Measurements from ENCODE around the gene MDH2.
"Not testable (repeated sequence)": the region's sequence is repeated elsewhere in the genome, so short reads cannot be mapped to it uniquely, and the experiment has no call there.

- not testable (repeated sequence) for TF ChIP-seq EZH2 (IDR thresholded peaks at IDR 0.05; ENCODE audit: low read depth, unreplicated experiment); POLR2AphosphoS5 (IDR thresholded peaks at IDR 0.05; ENCODE audit: low read depth); JUNB (IDR thresholded peaks at IDR 0.05; ENCODE audit: unreplicated experiment); EZH2phosphoT487 (IDR thresholded peaks at IDR 0.05; ENCODE audit: unreplicated experiment)
- TF ChIP-seq, protein P1, sequence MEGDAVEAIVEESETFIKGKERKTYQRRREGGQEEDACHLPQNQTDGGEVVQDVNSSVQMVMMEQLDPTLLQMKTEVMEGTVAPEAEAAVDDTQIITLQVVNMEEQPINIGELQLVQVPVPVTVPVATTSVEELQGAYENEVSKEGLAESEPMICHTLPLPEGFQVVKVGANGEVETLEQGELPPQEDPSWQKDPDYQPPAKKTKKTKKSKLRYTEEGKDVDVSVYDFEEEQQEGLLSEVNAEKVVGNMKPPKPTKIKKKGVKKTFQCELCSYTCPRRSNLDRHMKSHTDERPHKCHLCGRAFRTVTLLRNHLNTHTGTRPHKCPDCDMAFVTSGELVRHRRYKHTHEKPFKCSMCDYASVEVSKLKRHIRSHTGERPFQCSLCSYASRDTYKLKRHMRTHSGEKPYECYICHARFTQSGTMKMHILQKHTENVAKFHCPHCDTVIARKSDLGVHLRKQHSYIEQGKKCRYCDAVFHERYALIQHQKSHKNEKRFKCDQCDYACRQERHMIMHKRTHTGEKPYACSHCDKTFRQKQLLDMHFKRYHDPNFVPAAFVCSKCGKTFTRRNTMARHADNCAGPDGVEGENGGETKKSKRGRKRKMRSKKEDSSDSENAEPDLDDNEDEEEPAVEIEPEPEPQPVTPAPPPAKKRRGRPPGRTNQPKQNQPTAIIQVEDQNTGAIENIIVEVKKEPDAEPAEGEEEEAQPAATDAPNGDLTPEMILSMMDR (conservative IDR thresholded peaks at IDR 0.05; ENCODE audit: low read depth in 2 of 2), result not testable (repeated sequence)
- TF ChIP-seq, protein P2, sequence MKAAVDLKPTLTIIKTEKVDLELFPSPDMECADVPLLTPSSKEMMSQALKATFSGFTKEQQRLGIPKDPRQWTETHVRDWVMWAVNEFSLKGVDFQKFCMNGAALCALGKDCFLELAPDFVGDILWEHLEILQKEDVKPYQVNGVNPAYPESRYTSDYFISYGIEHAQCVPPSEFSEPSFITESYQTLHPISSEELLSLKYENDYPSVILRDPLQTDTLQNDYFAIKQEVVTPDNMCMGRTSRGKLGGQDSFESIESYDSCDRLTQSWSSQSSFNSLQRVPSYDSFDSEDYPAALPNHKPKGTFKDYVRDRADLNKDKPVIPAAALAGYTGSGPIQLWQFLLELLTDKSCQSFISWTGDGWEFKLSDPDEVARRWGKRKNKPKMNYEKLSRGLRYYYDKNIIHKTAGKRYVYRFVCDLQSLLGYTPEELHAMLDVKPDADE (IDR thresholded peaks at IDR 0.05), result not testable (repeated sequence)
Measured at GRCh38 chr7:76005004-76005403, 42.9 kb upstream of the MDH2 start.
